Neuronal stem cell (in vitro differentiated cells): ENCODE results near the gene KCTD16.

Source experiments
- DNase-seq: peaks from one replicate; pipeline ENCODE4 v3.0.0-alpha.2; 2013; ENCODE audit warnings: low spot score
- H2AFZ ChIP-seq: one replicate; pipeline ENCODE4 v1.6.1; 2013; ENCODE audit warnings: mild to moderate bottlenecking, low read length, inconsistent platforms
- H2AK5ac ChIP-seq: 2 replicates; pipeline ENCODE4 v1.6.1; 2013; ENCODE audit warnings: low read depth, mild to moderate bottlenecking, inconsistent platforms, low read length, moderate library complexity, mixed read lengths
- H2BK120ac ChIP-seq: 2 replicates; pipeline ENCODE4 v1.6.1; 2013; ENCODE audit warnings: low read depth, mild to moderate bottlenecking, inconsistent platforms, low read length, moderate library complexity, mixed read lengths
- H2BK12ac ChIP-seq: one replicate; pipeline ENCODE4 v1.6.1; 2013; ENCODE audit warnings: low read length, inconsistent platforms
- H2BK15ac ChIP-seq: 2 replicates; pipeline ENCODE4 v1.6.1; 2013; ENCODE audit warnings: mild to moderate bottlenecking, low read length, inconsistent platforms, mixed read lengths
- H2BK5ac ChIP-seq: one replicate; pipeline ENCODE4 v1.6.1; 2013; ENCODE audit warnings: inconsistent platforms, mild to moderate bottlenecking, low read length, moderate library complexity
- H3K14ac ChIP-seq: one replicate; pipeline ENCODE4 v1.6.1; 2013; ENCODE audit warnings: low read length, inconsistent platforms
- H3K18ac ChIP-seq: 2 replicates; pipeline ENCODE4 v1.6.1; 2013; ENCODE audit warnings: low read length, inconsistent platforms
- H3K23ac ChIP-seq: 2 replicates; pipeline ENCODE4 v1.6.1; 2013; ENCODE audit warnings: low read depth, mild to moderate bottlenecking, mixed read lengths, low read length, inconsistent platforms; ENCODE audit not compliant: poor library complexity
- H3K27ac ChIP-seq: replicated peaks from 3 replicates; pipeline ENCODE4 v1.5.1; 2013; ENCODE audit warnings: low read length, inconsistent platforms
- H3K27me3 ChIP-seq, 3 experiments: 2 replicates each; pipeline ENCODE4 v1.6.1; 2013; ENCODE audit warnings: low read length in 3 of 3, mild to moderate bottlenecking in 2 of 3, inconsistent platforms in 1 of 3, low read depth in 1 of 3, mixed read lengths in 1 of 3, moderate library complexity in 1 of 3; ENCODE audit not compliant: control insufficient read depth in 3 of 3, insufficient read depth in 3 of 3
- H3K36me3 ChIP-seq, 2 donors: replicated peaks in 1 of 2; 2 replicates each; pipeline ENCODE4 v1.6.1; 2013; ENCODE audit warnings: low read length in 2 of 2; ENCODE audit not compliant: control insufficient read depth in 2 of 2, insufficient read depth in 2 of 2
- H3K4ac ChIP-seq: 2 replicates; pipeline ENCODE4 v1.6.1; 2013; ENCODE audit warnings: inconsistent platforms, mild to moderate bottlenecking, low read length, moderate library complexity
- H3K4me1 ChIP-seq, 2 donors: 1 replicate in 1 of 2; 2 replicates in 1 of 2; pipeline ENCODE4 v1.6.1; 2013; ENCODE audit warnings: low read length in 2 of 2, low read depth in 1 of 2; ENCODE audit not compliant: control insufficient read depth in 2 of 2, insufficient read depth in 1 of 2
- H3K4me2 ChIP-seq: one replicate; pipeline ENCODE4 v1.6.1; 2013; ENCODE audit warnings: mild to moderate bottlenecking, low read length, inconsistent platforms; ENCODE audit not compliant: insufficient read depth, poor library complexity, severe bottlenecking
- H3K4me3 ChIP-seq, 2 donors: 2 replicates each; pipeline ENCODE4 v1.5.1; 2013; ENCODE audit warnings: low read length in 2 of 2, mild to moderate bottlenecking in 2 of 2, inconsistent platforms in 1 of 2, moderate library complexity in 1 of 2
- H3K79me1 ChIP-seq: one replicate; pipeline ENCODE4 v1.6.1; 2013; ENCODE audit warnings: low read depth, mild to moderate bottlenecking, inconsistent platforms, low read length, moderate library complexity
- H3K9ac ChIP-seq: one replicate; pipeline ENCODE4 v1.6.1; 2013; ENCODE audit warnings: mild to moderate bottlenecking, low read depth, low read length, inconsistent platforms; ENCODE audit not compliant: poor library complexity
- H3K9me3 ChIP-seq, 2 donors: replicated peaks in 1 of 2; 2 replicates each; pipeline versions ENCODE3 to v1.6.1; 2013; ENCODE audit warnings: low read length in 2 of 2, mild to moderate bottlenecking in 2 of 2, inconsistent platforms in 1 of 2, low read depth in 1 of 2, mixed read lengths in 1 of 2, moderate library complexity in 1 of 2; ENCODE audit not compliant: control insufficient read depth in 2 of 2, insufficient read depth in 1 of 2
- H4K8ac ChIP-seq: one replicate; pipeline ENCODE4 v1.6.1; 2013; ENCODE audit warnings: low read depth, mild to moderate bottlenecking, inconsistent platforms, low read length, moderate library complexity
- H4K91ac ChIP-seq: one replicate; pipeline ENCODE4 v1.6.1; 2013; ENCODE audit warnings: low read length, low read depth, mild to moderate bottlenecking, inconsistent platforms; ENCODE audit not compliant: poor library complexity
- WGBS, 2 donors: extraction: QIAGEN DNeasy Blood & Tissue Kit; methylation state at CpG; one replicate each; pipeline ENCODE4 v1.1.7; 2013; ENCODE audit warnings: missing lambda C conversion rate in 2 of 2, mixed read lengths in 1 of 2; ENCODE audit not compliant: insufficient read length in 2 of 2, insufficient replicate concordance in 1 of 2; ENCODE audit errors: extremely low coverage in 2 of 2; 5-methylcytosine and 5-hydroxymethylcytosine counted together

The KCTD16 gene

DNA sequence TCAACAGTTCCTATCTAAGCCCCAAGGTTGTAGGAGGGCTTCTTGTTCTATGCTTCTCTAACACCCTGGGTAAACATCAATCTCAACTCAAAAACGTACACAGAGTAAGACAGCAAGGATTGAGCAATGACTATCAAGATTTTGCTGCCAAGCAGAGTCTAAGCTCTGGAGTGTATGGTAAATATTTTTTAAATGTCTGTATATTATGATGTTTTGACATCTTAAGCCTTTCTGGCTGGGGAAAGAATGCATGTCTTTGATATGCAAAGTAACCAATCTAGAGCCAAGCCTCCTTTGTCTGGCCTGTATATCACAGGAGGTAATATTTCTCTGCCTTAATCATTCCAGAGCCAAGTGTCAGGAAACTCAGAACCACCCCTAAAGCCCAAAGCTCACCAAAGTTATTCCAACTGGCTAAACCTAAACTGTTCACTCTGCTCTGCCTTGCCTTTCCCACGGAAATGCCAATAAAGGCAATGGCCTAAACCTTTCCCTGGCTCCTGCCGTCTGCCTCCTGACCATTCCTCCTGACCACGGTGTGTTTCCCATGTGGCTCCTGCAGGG lies 45.4 kb upstream of the KCTD16 start:
- H4K91ac ChIP-seq: no peak overlapping the region
- H3K79me1 ChIP-seq: no peaks in the 10 kb centered on the region
- no peak overlapping the region for H3K4me2 ChIP-seq
- no peak for DNase-seq
- H2BK5ac ChIP-seq: no peak overlapping the region
- no peak overlapping the region for H3K18ac ChIP-seq
- H3K4ac ChIP-seq: no peak overlapping the region
- no peak overlapping the region for H3K23ac ChIP-seq
- no peak overlapping the region for H2AFZ ChIP-seq
- H3K27me3 ChIP-seq: no peaks in the 10 kb centered on the region
- H3K4me3 ChIP-seq: no peak overlapping the region
- H3K4me1 ChIP-seq: peaks cover 0 to 6% of the 10 kb centered on the region in 2 donors
- H2BK15ac ChIP-seq: no peak overlapping the region
- H3K27ac ChIP-seq: no peak overlapping the region
- no CpG with 5 or more reads among the region's 4 CpGs for WGBS, 2 donors
- no peak overlapping the region for H2BK120ac ChIP-seq
- H4K8ac ChIP-seq: no peak overlapping the region
- peak overlapping the region; percentile 36 for H3K9ac ChIP-seq
- H3K9me3 ChIP-seq: no peaks in the 10 kb centered on the region
- no peak overlapping the region for H2BK12ac ChIP-seq
- H3K36me3 ChIP-seq: no peaks in the 10 kb centered on the region
- no peak overlapping the region for H2AK5ac ChIP-seq
- no peak overlapping the region for H3K14ac ChIP-seq

DNA sequence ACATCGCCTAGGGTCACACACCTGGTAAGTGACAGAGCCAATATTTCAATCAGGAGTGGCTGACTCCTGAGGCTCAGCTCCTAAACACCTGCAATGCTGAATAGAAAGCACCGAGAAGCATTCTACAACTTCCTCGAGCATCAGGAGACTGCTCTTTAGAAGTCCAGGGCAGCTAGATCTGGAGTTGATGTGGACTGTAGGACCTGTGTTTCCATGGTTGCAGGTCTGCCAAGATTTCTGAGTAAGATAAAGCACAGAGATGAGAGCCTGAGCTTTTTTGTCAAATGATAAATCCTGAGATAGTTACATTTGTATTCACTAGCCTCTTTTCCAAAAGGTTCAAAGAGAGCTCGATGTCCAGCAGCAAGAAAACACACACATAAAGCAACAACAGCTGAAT lies 44.0 kb upstream of the KCTD16 start:
- WGBS, 2 donors: no CpG with 5 or more reads among the region's 4 CpGs
- H3K9me3 ChIP-seq: no peaks in the 10 kb centered on the region
- no peak for DNase-seq

DNA sequence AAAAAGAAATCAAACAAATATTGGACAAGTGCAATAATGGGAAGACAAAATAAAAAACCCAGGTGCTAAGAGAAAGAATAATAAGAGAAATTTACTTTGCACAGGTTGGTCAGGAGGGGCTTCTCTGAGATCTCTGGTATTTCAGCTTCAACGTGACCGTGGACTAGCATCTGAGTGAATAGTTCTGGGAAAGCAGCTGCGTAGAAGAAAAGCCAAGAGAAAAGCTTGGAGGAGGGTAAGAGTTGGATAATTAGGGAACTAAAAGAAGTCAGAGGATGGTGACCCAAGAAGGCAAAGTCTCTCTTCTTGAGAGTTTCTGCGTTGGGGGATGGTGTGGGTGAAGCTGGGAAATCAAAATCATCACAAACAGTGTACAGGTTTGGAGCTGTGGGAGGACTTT lies 41.8 kb upstream of the KCTD16 start:
- no CpG with 5 or more reads among the region's 4 CpGs for WGBS, 2 donors
- Histone ChIP-seq H3K9me3 (no peaks in the 10 kb centered on the region), H3K4ac (no peak overlapping the region), H2BK5ac (no peak overlapping the region), H2BK12ac (no peak overlapping the region), H3K4me1 (peaks cover 0 to 5% of the 10 kb centered on the region in 2 donors), H3K4me2 (no peak overlapping the region), H3K27ac (no peak overlapping the region), H2BK15ac (no peak overlapping the region), H4K91ac (no peak overlapping the region), H3K27me3 (no peaks in the 10 kb centered on the region), H3K79me1 (no peaks in the 10 kb centered on the region), H3K9ac (no peak overlapping the region), H2AFZ (no peak overlapping the region), H4K8ac (no peak overlapping the region), H3K18ac (no peak overlapping the region), H3K23ac (no peak overlapping the region), H3K4me3 (no peak overlapping the region), H3K36me3 (no peaks in the 10 kb centered on the region), H3K14ac (no peak overlapping the region), H2BK120ac (no peak overlapping the region), H2AK5ac (no peak overlapping the region)
- no peak for DNase-seq

More for the DNA sequence above, 44.0 kb upstream of the KCTD16 start:
- no peak overlapping the region for H2BK5ac ChIP-seq
- no peaks in the 10 kb centered on the region for H3K36me3 ChIP-seq
- H2BK12ac ChIP-seq: no peak overlapping the region
- H2BK15ac ChIP-seq: no peak overlapping the region
- no peak overlapping the region for H3K18ac ChIP-seq
- H4K8ac ChIP-seq: no peak overlapping the region
- no peak overlapping the region for H3K14ac ChIP-seq
- no peaks in the 10 kb centered on the region for H3K27me3 ChIP-seq
- H3K23ac ChIP-seq: no peak overlapping the region
- no peak overlapping the region for H3K4me3 ChIP-seq
- H3K79me1 ChIP-seq: no peaks in the 10 kb centered on the region
- H3K4me1 ChIP-seq: peaks cover 0 to 5% of the 10 kb centered on the region in 2 donors
- no peak overlapping the region for H2AFZ ChIP-seq
- no peak overlapping the region for H3K4me2 ChIP-seq
- H3K4ac ChIP-seq: no peak overlapping the region
- H4K91ac ChIP-seq: no peak overlapping the region
- H2AK5ac ChIP-seq: no peak overlapping the region
- H3K27ac ChIP-seq: no peak overlapping the region
- no peak overlapping the region for H3K9ac ChIP-seq
- no peak overlapping the region for H2BK120ac ChIP-seq

DNA sequence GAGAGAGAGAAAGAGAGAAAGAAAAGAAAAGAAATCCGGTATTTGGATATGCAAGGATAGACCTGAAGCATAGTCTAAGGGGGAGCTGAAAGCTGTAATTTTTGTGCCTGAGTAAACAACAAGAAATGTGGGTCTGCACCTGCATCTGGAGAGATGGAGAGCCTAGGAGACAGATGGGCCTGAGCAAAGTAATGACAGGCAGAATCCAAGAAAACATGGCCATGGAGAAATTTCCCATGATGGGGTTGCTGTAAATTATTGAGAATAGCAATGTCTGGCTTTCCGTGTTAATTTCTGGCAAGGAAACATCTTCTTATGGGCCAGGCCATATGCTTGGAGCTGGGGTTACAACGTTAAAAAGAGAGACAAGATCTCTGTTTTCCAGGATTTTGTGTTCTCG lies 40.4 kb upstream of the KCTD16 start:
- H2AFZ ChIP-seq: no peak overlapping the region
- H3K23ac ChIP-seq: no peak overlapping the region
- no peak overlapping the region for H3K4me2 ChIP-seq
- no peaks in the 10 kb centered on the region for H3K27me3 ChIP-seq
- H2AK5ac ChIP-seq: no peak overlapping the region
- no peak overlapping the region for H4K8ac ChIP-seq
- H3K27ac ChIP-seq: no peak overlapping the region
- H3K9me3 ChIP-seq: no peaks in the 10 kb centered on the region
- no peak overlapping the region for H2BK120ac ChIP-seq
- H3K79me1 ChIP-seq: no peaks in the 10 kb centered on the region
- H3K36me3 ChIP-seq: no peaks in the 10 kb centered on the region
- H3K14ac ChIP-seq: no peak overlapping the region
- WGBS, 2 donors: no CpG with 5 or more reads among the region's 4 CpGs
- no peak overlapping the region for H2BK15ac ChIP-seq
- H4K91ac ChIP-seq: no peak overlapping the region
- no peak overlapping the region for H3K4ac ChIP-seq
- H3K4me3 ChIP-seq: no peak overlapping the region
- no peak overlapping the region for H2BK5ac ChIP-seq
- H3K9ac ChIP-seq: no peak overlapping the region
- H3K18ac ChIP-seq: no peak overlapping the region
- no peak overlapping the region for H2BK12ac ChIP-seq
- H3K4me1 ChIP-seq: peaks cover 0 to 4% of the 10 kb centered on the region in 2 donors
- no peak for DNase-seq
